HepG2 (cell line): ENCODE results near the gene CAPS. TPM values are rescaled to one million over a fixed set of nuclear protein-coding genes. Genes with fewer than 3 reads are reported as not detected.

Experiments
- ARNTL ChIP-seq: sonication (generic); formaldehyde crosslinking; IDR thresholded peaks from 2 replicates; pipeline ENCODE4 v1.4.0; 2020; ENCODE audit warnings: mild to moderate bottlenecking, missing genetic modification reagents
- ATF7 ChIP-seq, 2 experiments: fragments of 450-650 bp in 1 of 2; sonication (generic) in 1 of 2; formaldehyde crosslinking in 1 of 2; IDR thresholded peaks; 2 replicates each; pipeline versions ENCODE4 v1.4.0 to v1.6.1; 2016 to 2020; ENCODE audit warnings: antibody characterized with exemption in 1 of 2, mild to moderate bottlenecking in 1 of 2, missing genetic modification reagents in 1 of 2
- FLYWCH1 ChIP-seq: sonication (generic); formaldehyde crosslinking; IDR thresholded peaks from 2 replicates; pipeline ENCODE4 v1.8.1; 2023; ENCODE audit warnings: mild to moderate bottlenecking, missing genetic modification reagents
- HHEX ChIP-seq: IDR thresholded peaks from 2 replicates; pipeline ENCODE4 v1.6.1; 2016; ENCODE audit warnings: control low read depth
- NBN ChIP-seq: fragments of 450-650 bp; conservative IDR thresholded peaks from 2 replicates; pipeline ENCODE4 v1.6.1; 2017
- NFKBIZ ChIP-seq: IDR thresholded peaks from 2 replicates; pipeline ENCODE4 v1.6.1; 2018; ENCODE audit warnings: missing genetic modification reagents, missing compliant biosample characterization
- NRL ChIP-seq: sonication (generic); formaldehyde crosslinking; IDR thresholded peaks from 2 replicates; pipeline ENCODE4 v1.5.0; 2020; ENCODE audit warnings: missing genetic modification reagents, mild to moderate bottlenecking, moderate library complexity, borderline replicate concordance
- PHB2 ChIP-seq: fragments of 450-650 bp; IDR thresholded peaks from 2 replicates; pipeline ENCODE4 v1.6.1; 2018; ENCODE audit not compliant: partially characterized antibody
- POLR2AphosphoS2 ChIP-seq: IDR thresholded peaks from 2 replicates; pipeline ENCODE4 v1.6.1; 2011; ENCODE audit warnings: low read depth, low read length, improper control_type of control experiment
- RBM22 ChIP-seq: fragments of 200-400 bp; formaldehyde crosslinking; optimal IDR thresholded peaks from 2 replicates; pipeline ENCODE3; 2017; ENCODE audit warnings: mild to moderate bottlenecking, low read length, moderate library complexity
- SAFB2 ChIP-seq: sonication (generic); formaldehyde crosslinking; IDR thresholded peaks from 2 replicates; pipeline ENCODE4 v1.5.1; 2020; ENCODE audit warnings: missing genetic modification reagents, low read depth, mild to moderate bottlenecking, borderline replicate concordance
- YEATS4 ChIP-seq: sonication (generic); formaldehyde crosslinking; IDR thresholded peaks from 2 replicates; pipeline ENCODE4 v1.4.0; 2020; ENCODE audit warnings: missing genetic modification reagents, borderline replicate concordance
- ZC3H13 ChIP-seq: sonication (generic); formaldehyde crosslinking; IDR thresholded peaks from 2 replicates; pipeline ENCODE4 v1.8.1; 2023; ENCODE audit warnings: mild to moderate bottlenecking, missing genetic modification reagents, moderate library complexity
- ZFP82 ChIP-seq: sonication (generic); formaldehyde crosslinking; IDR thresholded peaks from 2 replicates; pipeline ENCODE4 v1.5.1; 2020; ENCODE audit warnings: mild to moderate bottlenecking, missing genetic modification reagents, borderline replicate concordance
- ZNF180 ChIP-seq: sonication (generic); formaldehyde crosslinking; IDR thresholded peaks from 2 replicates; pipeline ENCODE4 v1.4.0; 2020; ENCODE audit warnings: low read depth, missing genetic modification reagents, borderline replicate concordance
- ZNF317 ChIP-seq: sonication (generic); formaldehyde crosslinking; IDR thresholded peaks from 2 replicates; pipeline ENCODE4 v1.5.0; 2020; ENCODE audit warnings: mild to moderate bottlenecking, missing genetic modification reagents
- ZNF709 ChIP-seq: sonication (generic); formaldehyde crosslinking; IDR thresholded peaks from 2 replicates; pipeline ENCODE4 v1.5.0; 2020; ENCODE audit warnings: mild to moderate bottlenecking, missing genetic modification reagents
- ZNF761 ChIP-seq: sonication (generic); formaldehyde crosslinking; conservative IDR thresholded peaks from 2 replicates; pipeline ENCODE4 v1.4.0; 2020; ENCODE audit warnings: mild to moderate bottlenecking, missing genetic modification reagents
- ZNF766 ChIP-seq: sonication (generic); formaldehyde crosslinking; IDR thresholded peaks from 2 replicates; pipeline ENCODE4 v1.5.0; 2020; ENCODE audit warnings: missing genetic modification reagents, borderline replicate concordance
- ZNF891 ChIP-seq: sonication (generic); formaldehyde crosslinking; IDR thresholded peaks from 2 replicates; pipeline ENCODE4 v1.5.0; 2020; ENCODE audit warnings: mild to moderate bottlenecking, missing genetic modification reagents
- polyA plus RNA-seq, 8 experiments: library from polyadenylated mRNA; depleted of rRNA in 3 of 8; stranded (reverse) in 7 of 8; unstranded in 1 of 8; fragments of >200 nt; fragmentation: Illumina TruSeq in 4 of 8; extraction: Trizol in 4 of 8; gene quantifications; 2 replicates each; pipeline versions ENCODE4 v1.2.1 to v1.2.3, GENCODE V29; 2011 to 2016; ENCODE audit warnings: low read depth in 4 of 8, missing spikeins in 1 of 8, mixed read lengths in 1 of 8; ENCODE audit not compliant: insufficient read depth in 1 of 8
- total RNA-seq, 5 experiments: library from RNA; depleted of rRNA; stranded (reverse); fragments of >200 nt; fragmentation: Illumina TruSeq; extraction: Trizol; gene quantifications; 2 replicates each; pipeline ENCODE4 v1.2.3, GENCODE V29; 2016; ENCODE audit warnings: low read depth in 1 of 5
- TF ChIP-seq, protein P1 (sequence below): sonication (generic); formaldehyde crosslinking; IDR thresholded peaks from 2 replicates; pipeline ENCODE4 v1.4.0; 2020; ENCODE audit warnings: mild to moderate bottlenecking, missing genetic modification reagents
- TF ChIP-seq, protein P2 (sequence below): sonication (generic); formaldehyde crosslinking; IDR thresholded peaks from 2 replicates; pipeline ENCODE4 v1.4.0; 2020; ENCODE audit warnings: mild to moderate bottlenecking, missing genetic modification reagents
- TF ChIP-seq, protein P3 (sequence below): sonication (generic); formaldehyde crosslinking; IDR thresholded peaks from 2 replicates; pipeline ENCODE4 v1.4.0; 2020; ENCODE audit warnings: missing genetic modification reagents, borderline replicate concordance
- TF ChIP-seq, protein P4 (sequence below): sonication (generic); formaldehyde crosslinking; IDR thresholded peaks from 2 replicates; pipeline ENCODE4 v1.8.1; 2023; ENCODE audit warnings: mild to moderate bottlenecking, inconsistent platforms, moderate library complexity, missing genetic modification reagents, borderline replicate concordance
- TF ChIP-seq, protein P5 (sequence below): IDR thresholded peaks from 2 replicates; pipeline ENCODE4 v1.6.1; 2012; ENCODE audit warnings: inconsistent platforms

Gene CAPS
- total and polyA plus RNA-seq, 2 of the 13 experiments (the other 11 are each of a cell fraction or from before 2014, with no cell fraction given): 3.1 TPM

DNA sequence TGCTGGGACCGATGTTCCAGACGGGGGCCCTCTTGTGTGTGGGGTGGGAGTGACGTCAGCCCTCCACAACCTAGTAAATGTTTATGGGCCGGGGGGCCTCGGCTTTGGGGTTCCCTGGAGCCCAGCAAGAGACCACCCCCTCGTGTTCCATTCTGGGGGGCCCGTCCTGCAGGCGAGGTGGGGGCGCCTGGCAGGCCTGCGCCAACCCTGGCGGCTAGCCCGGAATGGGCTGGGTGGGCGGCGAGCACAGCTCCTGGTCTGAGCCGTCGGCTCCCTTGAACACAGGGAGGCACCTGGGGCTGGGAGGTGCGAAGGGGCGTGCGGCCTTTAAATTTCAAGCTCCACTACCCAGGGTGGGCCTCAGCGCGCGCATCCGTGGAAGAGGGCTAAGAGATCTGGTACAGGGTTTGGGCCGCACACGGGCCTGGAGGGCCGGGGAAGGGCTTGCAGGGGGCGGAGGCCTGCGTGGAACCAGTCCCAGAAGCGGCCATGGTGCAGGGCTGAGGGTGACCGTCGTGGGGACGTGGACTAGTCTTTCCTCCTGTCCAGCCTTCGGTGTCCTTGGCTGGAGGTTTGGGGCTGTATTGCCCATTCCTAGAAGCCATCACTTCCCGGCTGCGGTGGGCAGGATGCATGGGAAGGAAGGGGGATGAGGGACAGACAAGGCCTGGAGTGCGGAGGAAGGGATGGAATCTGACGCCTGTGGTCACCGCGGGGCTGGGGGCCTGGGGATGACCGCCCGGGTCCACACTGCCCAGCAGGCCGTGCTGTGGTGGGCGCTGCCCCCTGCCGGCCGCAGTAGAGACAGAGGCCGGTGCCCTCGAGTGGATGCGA lies 21.9 kb upstream of the CAPS start (continued):
- TF ChIP-seq, protein P1, sequence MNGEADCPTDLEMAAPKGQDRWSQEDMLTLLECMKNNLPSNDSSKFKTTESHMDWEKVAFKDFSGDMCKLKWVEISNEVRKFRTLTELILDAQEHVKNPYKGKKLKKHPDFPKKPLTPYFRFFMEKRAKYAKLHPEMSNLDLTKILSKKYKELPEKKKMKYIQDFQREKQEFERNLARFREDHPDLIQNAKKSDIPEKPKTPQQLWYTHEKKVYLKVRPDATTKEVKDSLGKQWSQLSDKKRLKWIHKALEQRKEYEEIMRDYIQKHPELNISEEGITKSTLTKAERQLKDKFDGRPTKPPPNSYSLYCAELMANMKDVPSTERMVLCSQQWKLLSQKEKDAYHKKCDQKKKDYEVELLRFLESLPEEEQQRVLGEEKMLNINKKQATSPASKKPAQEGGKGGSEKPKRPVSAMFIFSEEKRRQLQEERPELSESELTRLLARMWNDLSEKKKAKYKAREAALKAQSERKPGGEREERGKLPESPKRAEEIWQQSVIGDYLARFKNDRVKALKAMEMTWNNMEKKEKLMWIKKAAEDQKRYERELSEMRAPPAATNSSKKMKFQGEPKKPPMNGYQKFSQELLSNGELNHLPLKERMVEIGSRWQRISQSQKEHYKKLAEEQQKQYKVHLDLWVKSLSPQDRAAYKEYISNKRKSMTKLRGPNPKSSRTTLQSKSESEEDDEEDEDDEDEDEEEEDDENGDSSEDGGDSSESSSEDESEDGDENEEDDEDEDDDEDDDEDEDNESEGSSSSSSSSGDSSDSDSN (CRISPR knock-in tag): peak; percentile 78
- TF ChIP-seq HHEX (no peak), POLR2AphosphoS2 (no peak), ZNF766 (0 out of 2 replicates have a peak, but pooled peaks have one; percentile 54), ZNF709 (CRISPR knock-in tag) (no peak; the same call in 1 of the 2 replicates), NRL (peak; percentile 69; the same call in 1 of the 2 replicates), ARNTL (CRISPR knock-in tag) (no peak), ZC3H13 (CRISPR knock-in tag) (peak; percentile 94), ATF7 (IDR thresholded peaks at IDR 0.05) (no peak), ATF7 (CRISPR knock-in tag; IDR thresholded peaks at IDR 0.05) (no peak), ZNF180 (CRISPR knock-in tag) (no peak), ZNF891 (peak; percentile 29; the same call in 1 of the 2 replicates), FLYWCH1 (CRISPR knock-in tag) (0 out of 2 replicates have a peak, but pooled peaks have one; percentile 22), ZNF761 (CRISPR knock-in tag) (no peak), NFKBIZ (CRISPR knock-in tag) (no peak), RBM22 (peak; percentile 60), PHB2 (no peak), ZFP82 (CRISPR knock-in tag) (no peak), YEATS4 (CRISPR knock-in tag) (peak; percentile 42; the same call in 1 of the 2 replicates), ZNF317 (CRISPR knock-in tag) (no peak), SAFB2 (CRISPR knock-in tag) (peak; percentile 55; the same call in 1 of the 2 replicates), NBN (no peak)
- TF ChIP-seq, protein P2, sequence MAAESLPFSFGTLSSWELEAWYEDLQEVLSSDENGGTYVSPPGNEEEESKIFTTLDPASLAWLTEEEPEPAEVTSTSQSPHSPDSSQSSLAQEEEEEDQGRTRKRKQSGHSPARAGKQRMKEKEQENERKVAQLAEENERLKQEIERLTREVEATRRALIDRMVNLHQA (CRISPR knock-in tag): no peak
- TF ChIP-seq, protein P3, sequence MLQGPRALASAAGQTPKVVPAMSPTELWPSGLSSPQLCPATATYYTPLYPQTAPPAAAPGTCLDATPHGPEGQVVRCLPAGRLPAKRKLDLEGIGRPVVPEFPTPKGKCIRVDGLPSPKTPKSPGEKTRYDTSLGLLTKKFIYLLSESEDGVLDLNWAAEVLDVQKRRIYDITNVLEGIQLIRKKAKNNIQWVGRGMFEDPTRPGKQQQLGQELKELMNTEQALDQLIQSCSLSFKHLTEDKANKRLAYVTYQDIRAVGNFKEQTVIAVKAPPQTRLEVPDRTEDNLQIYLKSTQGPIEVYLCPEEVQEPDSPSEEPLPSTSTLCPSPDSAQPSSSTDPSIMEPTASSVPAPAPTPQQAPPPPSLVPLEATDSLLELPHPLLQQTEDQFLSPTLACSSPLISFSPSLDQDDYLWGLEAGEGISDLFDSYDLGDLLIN (CRISPR knock-in tag): no peak
- TF ChIP-seq, protein P4, sequence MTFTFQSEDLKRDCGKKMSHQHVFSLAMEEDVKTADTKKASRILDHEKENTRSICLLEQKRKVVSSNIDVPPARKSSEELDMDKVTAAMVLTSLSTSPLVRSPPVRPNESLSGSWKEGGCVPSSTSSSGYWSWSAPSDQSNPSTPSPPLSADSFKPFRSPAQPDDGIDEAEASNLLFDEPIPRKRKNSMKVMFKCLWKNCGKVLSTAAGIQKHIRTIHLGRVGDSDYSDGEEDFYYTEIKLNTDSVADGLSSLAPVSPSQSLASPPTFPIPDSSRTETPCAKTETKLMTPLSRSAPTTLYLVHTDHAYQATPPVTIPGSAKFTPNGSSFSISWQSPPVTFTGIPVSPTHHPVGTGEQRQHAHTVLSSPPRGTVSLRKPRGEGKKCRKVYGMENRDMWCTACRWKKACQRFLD: 0 out of 2 replicates have a peak, but pooled peaks have one; percentile 4
- TF ChIP-seq, protein P5, sequence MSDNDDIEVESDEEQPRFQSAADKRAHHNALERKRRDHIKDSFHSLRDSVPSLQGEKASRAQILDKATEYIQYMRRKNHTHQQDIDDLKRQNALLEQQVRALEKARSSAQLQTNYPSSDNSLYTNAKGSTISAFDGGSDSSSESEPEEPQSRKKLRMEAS: no peak; the same call in 1 of the 2 replicates
